Peyer's patch (tissue), 4 donors: Measurements from ENCODE around the gene PLEK2. TPM values are rescaled to one million over a fixed set of nuclear protein-coding genes. Genes with fewer than 3 reads are reported as not detected.
A peak's percentile ranks its signal among the peaks of the same experiment; 100 is the strongest.
"Not testable (repeated sequence)": the region's sequence is repeated elsewhere in the genome, so short reads cannot be mapped to it uniquely, and the experiment has no call there.

Experiments
- DNase-seq, 3 donors: peaks; one replicate each; pipeline ENCODE4 v3.0.0-alpha.2; 2017 to 2019
- H3K27ac ChIP-seq, 4 donors: fragments of 200-600 bp; sonication (generic); one replicate each; pipeline ENCODE4 v1.5.1; 2016 to 2019
- H3K27me3 ChIP-seq, 2 donors: fragments of 200-600 bp; sonication (generic); one replicate each; pipeline ENCODE4 v1.5.1; 2019
- H3K36me3 ChIP-seq, 3 donors: fragments of 200-600 bp; sonication (generic); one replicate each; pipeline ENCODE4 v1.5.1; 2016 to 2019
- H3K4me1 ChIP-seq, 4 donors: fragments of 200-600 bp; sonication (generic); one replicate each; pipeline ENCODE4 v1.5.1; 2016 to 2019
- H3K4me3 ChIP-seq, 4 donors: fragments of 200-600 bp; sonication (generic); 1 replicate in 3 of 4; 2 replicates in 1 of 4; pipeline ENCODE4 v1.5.1; 2016 to 2019; ENCODE audit warnings: mild to moderate bottlenecking in 1 of 4
- H3K9me3 ChIP-seq, 4 donors: fragments of 200-600 bp; sonication (generic); one replicate each; pipeline ENCODE4 v1.5.1; 2016 to 2019; ENCODE audit warnings: mild to moderate bottlenecking in 1 of 4
- CTCF ChIP-seq, 6 experiments: fragments of 450-650 bp in 4 of 6; fragments of 200-600 bp in 2 of 6; sonication (generic) in 1 of 6; IDR thresholded peaks; one replicate each; pipeline ENCODE4 v1.5.1; 2017 to 2019; ENCODE audit warnings: antibody characterized with exemption in 6 of 6, mild to moderate bottlenecking in 3 of 6, moderate library complexity in 1 of 6
- POLR2A ChIP-seq, 2 donors: fragments of 450-650 bp; IDR thresholded peaks; one replicate each; pipeline ENCODE4 v1.5.1; 2017; ENCODE audit warnings: antibody characterized with exemption in 2 of 2, mild to moderate bottlenecking in 2 of 2, moderate library complexity in 2 of 2
- total RNA-seq, 4 donors: library from RNA; depleted of rRNA; stranded (reverse); fragments of >200 nt; gene quantifications; one replicate each; pipeline ENCODE4 v1.1.0, GENCODE V29; 2016

Gene PLEK2
- total RNA-seq, 4 donors from 2014 or later: 19.7 to 40.3 (median 33.6) TPM

- Histone ChIP-seq H3K27ac (no peak overlapping the region), H3K4me1 (peaks cover 0 to 9% (median 0%) of the 10 kb centered on the region in 4 donors), H3K27me3 (no peaks in the 10 kb centered on the region), H3K4me3 (no peak overlapping the region), H3K9me3 (no peaks in the 10 kb centered on the region), H3K36me3 (no peaks in the 10 kb centered on the region)
- TF ChIP-seq CTCF (IDR thresholded peaks at IDR 0.05): no peak
- no peak for TF ChIP-seq POLR2A (IDR thresholded peaks at IDR 0.05)
- DNase-seq: peak in 1 of 3 donors; percentile 21
Measured at GRCh38 chr14:67409461-67409860, 2.5 kb downstream of the PLEK2 start.

GRCh38 chr14:67408122-67408801, 3.7 kb downstream of the PLEK2 start:
- not testable (repeated sequence) for H3K27me3 ChIP-seq, H3K4me1 ChIP-seq, H3K4me3 ChIP-seq, H3K27ac ChIP-seq, H3K36me3 ChIP-seq, H3K9me3 ChIP-seq, DNase-seq

GRCh38 chr14:67405771-67406170, 6.2 kb downstream of the PLEK2 start:
- no peaks in the 10 kb centered on the region for H3K27me3 ChIP-seq
- no peak for DNase-seq
- no peaks in the 10 kb centered on the region for H3K36me3 ChIP-seq
- no peaks in the 10 kb centered on the region for H3K4me1 ChIP-seq
- H3K4me3 ChIP-seq: no peak overlapping the region
- TF ChIP-seq POLR2A (IDR thresholded peaks at IDR 0.05) (no peak), CTCF (IDR thresholded peaks at IDR 0.05) (no peak)
- H3K27ac ChIP-seq: no peak overlapping the region
- no peaks in the 10 kb centered on the region for H3K9me3 ChIP-seq

GRCh38 chr14:67400434-67400833, 11.5 kb downstream of the PLEK2 start:
- H3K36me3 ChIP-seq: no peaks in the 10 kb centered on the region
- TF ChIP-seq POLR2A (IDR thresholded peaks at IDR 0.05) (no peak), CTCF (IDR thresholded peaks at IDR 0.05) (no peak)
- H3K4me1 ChIP-seq: no peaks in the 10 kb centered on the region
- no peaks in the 10 kb centered on the region for H3K9me3 ChIP-seq
- H3K27me3 ChIP-seq: no peaks in the 10 kb centered on the region
- no peak overlapping the region for H3K4me3 ChIP-seq
- no peak for DNase-seq
- H3K27ac ChIP-seq: peak overlapping the region in 1 of 4 donors; percentile 2

- Histone ChIP-seq H3K9me3 (no peaks in the 10 kb centered on the region), H3K4me1 (no peaks in the 10 kb centered on the region), H3K27me3 (no peaks in the 10 kb centered on the region), H3K4me3 (no peak overlapping the region), H3K36me3 (peaks cover 0 to 5% (median 0%) of the 10 kb centered on the region in 3 donors), H3K27ac (no peak overlapping the region)
- DNase-seq: no peak
- TF ChIP-seq POLR2A (IDR thresholded peaks at IDR 0.05): no peak
Measured at GRCh38 chr14:67397536-67397935, 14.4 kb downstream of the PLEK2 start.

- Histone ChIP-seq H3K36me3 (peaks cover 0 to 5% (median 0%) of the 10 kb centered on the region in 3 donors), H3K9me3 (no peaks in the 10 kb centered on the region)
- no peak for DNase-seq
Measured at GRCh38 chr14:67396381-67396970, 15.5 kb downstream of the PLEK2 start.

More at GRCh38 chr14:67396381-67396970, 15.5 kb downstream of the PLEK2 start:
- no peaks in the 10 kb centered on the region for H3K27me3 ChIP-seq
- no peaks in the 10 kb centered on the region for H3K4me1 ChIP-seq
- no peak overlapping the region for H3K27ac ChIP-seq
- TF ChIP-seq POLR2A (IDR thresholded peaks at IDR 0.05) (no peak), CTCF (IDR thresholded peaks at IDR 0.05) (no peak)
- H3K4me3 ChIP-seq: no peak overlapping the region
